Hematopoietic multipotent progenitor cell treated with erythropoietin and hydrocortisone succinate and interleukin-3 and kit ligand, for 17 days (in vitro differentiated cells): ENCODE data around the gene TNS3.

Source experiments
- DNase-seq: peaks from one replicate; pipeline ENCODE4 v3.0.0-alpha.2; 2015; ENCODE audit warnings: low spot score

Gene TNS3

GRCh38 chr7:47368190-47368812 is 213.6 kb downstream of the TNS3 start:
- no peak for DNase-seq

- no peak for DNase-seq
Measured at GRCh38 chr7:47367369-47367768, 214.5 kb downstream of the TNS3 start.

- DNase-seq, result no peak
Measured at GRCh38 chr7:47366960-47367359, 215.0 kb downstream of the TNS3 start.

DNA sequence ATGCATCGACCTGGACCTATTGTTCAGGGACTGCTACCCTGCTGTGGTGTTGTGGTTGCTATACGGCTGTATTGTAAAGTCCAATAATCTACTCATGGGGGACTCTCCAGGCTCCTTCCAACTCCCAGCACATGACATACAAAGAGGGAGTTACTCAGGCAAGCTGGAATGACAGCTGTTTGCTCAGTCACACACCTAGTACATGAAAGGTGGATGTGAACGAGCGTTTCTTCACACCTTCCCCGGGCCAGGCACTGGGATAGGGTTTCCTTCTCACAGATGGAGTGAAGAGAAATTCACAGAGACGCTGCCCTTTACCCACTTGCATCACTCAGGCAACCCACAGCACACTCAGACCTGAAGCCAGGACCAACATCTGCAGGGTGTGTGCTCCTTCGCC is 215.7 kb downstream of the TNS3 start:
- DNase-seq, result no peak

DNA sequence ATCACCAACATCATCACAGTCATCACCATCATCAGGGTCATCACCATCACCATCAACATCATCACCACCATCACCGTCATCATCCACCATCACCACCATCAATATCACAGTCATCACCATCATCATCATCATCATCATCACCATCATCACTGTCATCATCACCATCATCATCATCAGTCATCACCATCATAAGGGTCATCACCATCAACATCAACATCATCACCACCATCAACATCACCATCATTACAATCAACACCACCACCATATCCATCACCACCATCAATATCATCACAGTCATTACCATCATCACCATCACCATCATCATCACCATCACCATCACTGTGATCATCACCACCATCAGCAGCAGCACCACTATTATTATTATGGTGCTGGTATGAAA is 218.9 kb downstream of the TNS3 start:
- DNase-seq, result no peak

GRCh38 chr7:47361746-47362215 is 220.1 kb downstream of the TNS3 start:
- no peak for DNase-seq

DNA sequence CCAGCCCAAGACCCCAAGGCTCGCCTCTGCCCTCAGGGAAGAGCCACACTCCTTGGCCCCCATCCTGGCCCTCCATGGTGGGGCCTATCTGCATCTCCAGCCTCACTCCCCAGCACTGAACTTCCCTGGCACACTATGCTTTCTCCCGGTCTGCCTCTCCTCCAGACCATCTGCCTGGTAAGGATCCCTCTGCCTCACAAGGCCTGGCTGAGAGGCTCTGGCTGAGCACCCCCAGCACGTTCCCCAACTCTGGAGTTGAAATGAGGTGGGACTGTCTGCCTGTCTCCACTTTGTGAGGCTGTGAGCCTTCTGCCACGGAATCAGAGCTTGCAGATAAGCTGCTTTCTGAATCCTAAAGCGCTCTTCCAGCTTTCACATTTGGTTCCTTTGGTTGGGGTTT is 220.7 kb downstream of the TNS3 start:
- DNase-seq, result no peak

GRCh38 chr7:47360301-47360900 is 221.5 kb downstream of the TNS3 start:
- no peak for DNase-seq

DNA sequence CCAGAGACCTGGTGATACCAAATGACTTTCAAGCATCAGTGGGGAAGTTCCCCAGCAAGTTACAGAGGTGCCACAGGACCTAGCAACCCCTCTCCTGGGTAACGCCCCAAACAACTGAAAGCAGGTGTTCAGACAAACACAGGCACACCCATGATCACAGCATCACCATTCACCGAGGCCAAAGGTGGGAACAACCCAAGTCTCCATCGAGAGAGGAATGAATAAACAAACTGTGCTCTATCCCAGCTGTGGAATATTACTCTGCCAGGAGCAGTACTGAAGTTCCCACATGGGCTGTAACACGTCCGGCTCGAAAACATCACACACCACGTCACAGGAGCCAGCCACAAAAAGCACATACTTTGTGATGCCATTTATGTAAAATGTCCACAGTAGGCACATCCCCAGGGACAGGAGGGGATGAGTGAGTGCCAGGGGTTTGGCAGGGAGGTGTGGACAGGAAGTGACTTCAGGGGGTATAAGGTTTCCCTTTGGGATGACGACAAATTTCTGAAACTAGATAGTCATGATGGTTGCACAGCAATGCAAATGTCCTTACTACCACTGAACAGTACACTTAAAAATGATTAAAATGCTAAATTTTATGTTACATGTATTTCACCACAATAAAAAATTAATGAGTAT is 222.8 kb downstream of the TNS3 start:
- DNase-seq, result no peak

DNA sequence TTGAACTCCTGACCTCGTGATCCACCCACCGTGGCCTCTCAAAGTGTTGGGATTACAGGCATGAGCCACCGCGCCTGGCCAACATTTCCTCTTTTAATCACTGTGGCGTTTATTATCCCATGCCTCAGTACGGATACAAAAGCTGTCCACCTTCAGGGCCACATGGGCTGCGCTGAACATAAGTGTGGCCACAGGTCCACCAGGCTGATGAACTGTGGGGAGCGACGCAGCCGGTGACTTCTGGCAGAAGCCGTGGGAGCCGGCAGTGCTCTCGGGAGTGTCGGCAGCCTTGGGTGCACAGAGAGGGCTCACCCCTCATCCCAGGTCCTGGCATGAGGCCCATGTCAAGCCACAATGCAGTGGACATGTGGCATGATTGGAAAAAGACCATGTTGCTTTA is 223.6 kb downstream of the TNS3 start:
- no peak for DNase-seq

DNA sequence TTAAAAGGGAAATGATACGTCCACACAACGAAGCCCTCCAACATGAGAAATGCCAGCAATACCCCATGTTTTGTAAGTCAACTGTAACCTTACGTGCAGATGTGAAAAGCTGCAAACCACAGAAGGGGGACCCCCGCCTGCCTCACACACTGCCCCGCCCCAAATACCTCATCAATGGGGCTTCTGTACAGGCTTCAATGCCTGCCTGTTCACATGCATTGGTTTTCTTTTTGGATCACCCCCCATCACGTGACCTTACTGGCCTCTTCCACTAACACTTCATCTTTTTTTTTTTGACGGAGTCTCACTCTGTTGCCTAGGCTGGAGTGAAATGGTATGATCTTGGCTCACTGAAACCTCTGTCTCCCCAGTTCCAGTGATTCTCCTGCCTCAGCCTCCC is 224.0 kb downstream of the TNS3 start:
- DNase-seq, result no peak

GRCh38 chr7:47357361-47357760 is 224.6 kb downstream of the TNS3 start:
- DNase-seq, result no peak

DNA sequence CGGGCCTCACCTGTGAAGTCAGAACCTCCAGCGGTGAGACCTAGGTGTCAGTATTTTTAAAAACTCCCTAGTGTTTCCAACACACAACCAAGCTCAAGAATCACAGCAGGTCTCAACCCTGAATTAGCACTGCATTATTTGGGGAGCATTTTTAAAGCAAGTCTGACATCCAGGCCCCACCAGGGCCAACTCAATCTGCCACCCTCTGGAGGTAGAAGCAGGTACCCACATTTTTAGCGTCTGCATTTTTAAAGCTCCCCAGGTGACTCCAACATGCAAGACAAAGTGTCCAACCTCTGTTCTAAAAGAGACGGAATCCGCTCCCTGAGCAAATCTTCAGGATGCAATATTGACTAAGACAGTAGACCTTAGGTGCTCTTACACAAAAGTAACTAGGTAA is 225.7 kb downstream of the TNS3 start:
- no peak for DNase-seq

GRCh38 chr7:47355684-47356083 is 226.2 kb downstream of the TNS3 start:
- no peak for DNase-seq

GRCh38 chr7:47354831-47355541 is 226.9 kb downstream of the TNS3 start:
- peak; percentile 76 for DNase-seq

DNA sequence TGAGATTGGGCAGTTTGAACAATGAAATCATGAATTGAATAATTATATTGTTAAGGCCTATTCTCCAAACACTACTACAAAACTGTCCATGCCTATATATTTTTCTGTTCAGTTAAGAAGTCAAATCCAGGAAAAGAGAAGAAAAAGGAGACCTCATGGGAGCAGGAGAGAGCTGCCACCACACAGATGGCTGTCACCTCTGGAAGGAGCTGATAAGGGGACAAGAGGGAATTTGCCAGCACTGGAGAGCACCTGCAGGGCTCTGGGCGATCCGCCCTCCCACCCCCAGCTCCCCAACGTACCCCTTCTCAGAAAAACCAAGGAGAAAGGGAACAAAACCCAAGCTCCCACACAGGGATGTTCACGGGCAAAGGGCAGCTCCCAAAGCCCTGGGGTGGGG is 227.8 kb downstream of the TNS3 start:
- DNase-seq, result peak; percentile 30

GRCh38 chr7:47352394-47352968 is 229.4 kb downstream of the TNS3 start:
- no peak for DNase-seq

DNA sequence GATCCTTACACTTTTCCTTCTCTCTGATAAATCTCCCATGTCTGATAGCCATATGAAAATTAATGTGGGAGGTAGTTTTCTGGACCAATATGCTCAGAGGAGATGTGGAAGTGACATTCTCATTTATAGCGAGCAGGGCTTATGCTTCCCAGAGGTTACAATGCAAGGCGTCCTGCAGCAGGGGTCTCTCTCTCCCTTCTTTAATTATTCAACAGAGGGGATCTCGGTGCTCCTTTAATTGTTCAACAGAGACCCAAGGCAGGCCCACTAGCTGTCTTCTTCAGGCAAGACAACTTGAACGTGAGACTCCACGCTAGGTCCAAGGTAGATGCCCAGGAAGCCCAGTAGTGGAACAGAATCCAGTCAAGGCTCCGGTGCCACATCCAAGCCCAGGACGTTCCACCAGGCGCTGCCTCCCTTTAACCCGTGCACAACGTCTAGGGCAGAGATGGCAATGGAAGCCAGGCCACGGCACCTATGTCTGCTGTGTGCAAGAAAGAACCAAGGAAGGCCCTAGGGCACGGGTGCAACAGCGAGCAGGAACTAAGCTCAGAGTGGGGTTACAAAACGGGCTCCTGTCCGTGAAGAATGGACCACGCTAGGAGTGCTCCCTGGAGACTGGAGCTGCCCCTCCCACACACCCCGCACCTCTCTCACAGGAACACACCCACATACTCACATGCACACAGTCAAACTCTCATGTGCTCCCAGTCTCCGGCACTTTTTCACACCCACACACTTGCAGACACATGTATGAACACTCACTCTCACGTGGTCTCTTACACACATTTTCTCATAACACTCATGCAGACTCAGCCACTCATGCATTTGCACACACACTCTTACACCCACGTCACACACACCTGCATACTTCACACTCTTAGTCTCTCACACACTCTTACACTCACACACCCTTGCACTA is 230.4 kb downstream of the TNS3 start:
- DNase-seq, result no peak

- DNase-seq, result no peak
Measured at GRCh38 chr7:47350425-47350824, 231.5 kb downstream of the TNS3 start.

- DNase-seq, result no peak
Measured at GRCh38 chr7:47349401-47349800, 232.5 kb downstream of the TNS3 start.

DNA sequence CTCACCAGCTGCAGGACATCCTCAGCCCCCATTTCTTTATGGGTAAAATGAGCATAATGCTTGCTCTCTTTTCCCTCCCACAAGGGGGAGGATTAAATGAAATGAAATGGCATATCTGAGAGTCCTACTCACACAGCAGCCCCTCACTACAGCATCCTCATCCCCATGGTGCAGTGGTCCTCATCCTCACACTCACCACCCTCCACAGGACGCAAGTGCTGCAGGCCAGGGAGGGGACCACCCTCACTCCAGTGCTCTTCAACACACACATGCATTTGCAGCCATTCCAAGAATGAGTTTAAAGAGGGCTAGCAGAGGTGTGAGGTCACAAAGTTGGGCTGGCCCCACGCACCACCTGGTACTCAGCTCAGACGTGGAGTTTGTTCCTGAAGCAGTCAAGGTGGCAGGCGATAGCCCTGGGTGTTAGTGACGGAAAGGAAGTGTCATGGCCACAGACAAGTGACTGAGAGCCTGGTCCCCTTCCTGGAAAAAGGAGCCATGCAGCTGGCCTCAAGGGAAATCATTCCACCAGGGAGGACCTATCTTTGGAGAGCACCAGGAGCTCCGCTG is 234.0 kb downstream of the TNS3 start:
- DNase-seq, result no peak
